Measurements from ENCODE around the gene GARIN1A. TPM values are rescaled to one million over a fixed set of nuclear protein-coding genes. Genes with fewer than 3 reads are reported as not detected.
"Not testable (repeated sequence)": the region's sequence is repeated elsewhere in the genome, so short reads cannot be mapped to it uniquely, and the experiment has no call there.

Gene GARIN1A
- total RNA-seq = 2.2 and 2.4 TPM in 2 replicates
- total RNA-seq (2013) = 0.42 TPM
- polyA plus RNA-seq = 0.70 and 0.91 TPM in 2 replicates
- 0.64 and 1.7 TPM in 2 replicates for polyA minus RNA-seq

- ChIA-PET CTCF (interaction anchor here (0.9 to 1.0 kb wide), 2 partner anchors 212 to 245 kb away, joined by 3 read pairs; no protein-coding TSS in a partner anchor), POLR2A (no interaction called here)
- 100% methylated on average over 1 of the region's 4 CpGs for WGBS (ENCODE audit: insufficient coverage)
- no peak within 1 kb of the TSS for H3K4me3 Mint-ChIP-seq
- H2AFZ ChIP-seq (ENCODE audit: insufficient read depth, low read depth, low read length, poor library complexity, severe bottlenecking) = no peak within 1 kb of the TSS
- ATAC-seq (ENCODE audit: low read depth) (no peak), DNase-seq (no peak)
- H3K4me3 ChIP-seq (ENCODE audit: control extremely low read depth in 1 of 5, extremely low read depth in 1 of 5, insufficient read depth in 1 of 5, low read depth in 2 of 5, low read length in 4 of 5) = no peak within 1 kb of the TSS
- H3K9me3 Mint-ChIP-seq (ENCODE audit: insufficient read depth) = no peaks in the 10 kb centered on the region
- H3K27ac ChIP-seq (ENCODE audit: low read length in 2 of 2) = no peak within 1 kb of the TSS
- H3K27ac Mint-ChIP-seq = no peak within 1 kb of the TSS
- TF ChIP-seq CTCF (IDR thresholded peaks at IDR 0.05) (no peak), EZH2 (IDR thresholded peaks at IDR 0.05; ENCODE audit: borderline replicate concordance, insufficient read depth, low read depth, low read length, poor library complexity, severe bottlenecking) (no peak)
- no peak within 1 kb of the TSS for H3K9ac ChIP-seq (ENCODE audit: low read length)
- H3K27me3 Mint-ChIP-seq = peaks cover 19% of the 10 kb centered on the region
- no peaks in the 10 kb centered on the region for H4K20me1 ChIP-seq (ENCODE audit: control insufficient read depth, insufficient read depth, low read length, poor library complexity, severe bottlenecking)
- H3K4me1 Mint-ChIP-seq = peaks cover 5% of the 10 kb centered on the region
- no peak within 1 kb of the TSS for H3K4me2 ChIP-seq (replicated peaks; ENCODE audit: low read depth, low read length, poor library complexity, severe bottlenecking)
- H3K9me3 ChIP-seq (ENCODE audit: control extremely low read depth in 1 of 3, control insufficient read depth in 2 of 3, insufficient read depth in 1 of 3, low read length in 2 of 3) = no peaks in the 10 kb centered on the region
- H3K79me2 ChIP-seq (ENCODE audit: control insufficient read depth, insufficient read depth, low read length) = no peaks in the 10 kb centered on the region
- H3K4me1 ChIP-seq (ENCODE audit: control insufficient read depth in 2 of 2, insufficient read depth in 2 of 2, low read length in 2 of 2) = peaks cover 0 to 4% of the 10 kb centered on the region in 2 donors
- no peaks in the 10 kb centered on the region for H3K36me3 ChIP-seq (replicated peaks in 1 of 2; ENCODE audit: control extremely low read depth in 1 of 2, control insufficient read depth in 1 of 2, extremely low read depth in 1 of 2, insufficient read depth in 2 of 2, low read length in 1 of 2)
- intact Hi-C loops (cut with micrococcal nuclease) = no loop called here
- H3K27me3 ChIP-seq (replicated peaks in 1 of 4; ENCODE audit: control extremely low read depth in 1 of 4, control insufficient read depth in 3 of 4, insufficient read depth in 4 of 4, low read length in 3 of 4) = peaks cover 0 to 10% (median 0%) of the 10 kb centered on the region in 4 experiments
These were observed at the start of gene GARIN1A for GRCh38 chr7:128671992-128672391. TSS of gene GARIN1A (plus strand) at chr7:128672292. CDS start at chr7:128672398, 106 bp downstream.

GRCh38 chr7:128627124-128627523 is 45.0 kb upstream of the GARIN1A start:
- H3K9me3 Mint-ChIP-seq (ENCODE audit: insufficient read depth); H3K27me3 Mint-ChIP-seq; ATAC-seq (ENCODE audit: low read depth); POLR2A ChIA-PET; H3K9ac ChIP-seq (ENCODE audit: low read length); CTCF ChIA-PET; H3K4me3 Mint-ChIP-seq; H4K20me1 ChIP-seq (ENCODE audit: control insufficient read depth, insufficient read depth, low read length, poor library complexity, severe bottlenecking); H3K4me2 ChIP-seq (replicated peaks; ENCODE audit: low read depth, low read length, poor library complexity, severe bottlenecking); intact Hi-C loops (cut with micrococcal nuclease); H3K4me3 ChIP-seq (ENCODE audit: control extremely low read depth in 1 of 5, extremely low read depth in 1 of 5, insufficient read depth in 1 of 5, low read depth in 2 of 5, low read length in 4 of 5); H3K79me2 ChIP-seq (ENCODE audit: control insufficient read depth, insufficient read depth, low read length); H3K27ac Mint-ChIP-seq; H3K4me1 ChIP-seq (ENCODE audit: control insufficient read depth in 2 of 2, insufficient read depth in 2 of 2, low read length in 2 of 2); H3K9me3 ChIP-seq (ENCODE audit: control extremely low read depth in 1 of 3, control insufficient read depth in 2 of 3, insufficient read depth in 1 of 3, low read length in 2 of 3); H3K4me1 Mint-ChIP-seq; H3K27me3 ChIP-seq (replicated peaks in 1 of 4; ENCODE audit: control extremely low read depth in 1 of 4, control insufficient read depth in 3 of 4, insufficient read depth in 4 of 4, low read length in 3 of 4); DNase-seq; H3K27ac ChIP-seq (ENCODE audit: low read length in 2 of 2); H2AFZ ChIP-seq (ENCODE audit: insufficient read depth, low read depth, low read length, poor library complexity, severe bottlenecking): not testable (repeated sequence)
- H3K36me3 ChIP-seq (replicated peaks in 1 of 2; ENCODE audit: control extremely low read depth in 1 of 2, control insufficient read depth in 1 of 2, extremely low read depth in 1 of 2, insufficient read depth in 2 of 2, low read length in 1 of 2) = peaks cover 0 to 19% of the 10 kb centered on the region in 2 experiments
- WGBS (ENCODE audit: insufficient coverage) = no CpG with 5 or more reads among the region's 2 CpGs

GRCh38 chr7:128633915-128634314 is 38.2 kb upstream of the GARIN1A start:
- H3K4me3 Mint-ChIP-seq; H4K20me1 ChIP-seq (ENCODE audit: control insufficient read depth, insufficient read depth, low read length, poor library complexity, severe bottlenecking); H3K27ac ChIP-seq (ENCODE audit: low read length in 2 of 2); CTCF ChIA-PET; H3K9me3 ChIP-seq (ENCODE audit: control extremely low read depth in 1 of 3, control insufficient read depth in 2 of 3, insufficient read depth in 1 of 3, low read length in 2 of 3); ATAC-seq (ENCODE audit: low read depth); H3K79me2 ChIP-seq (ENCODE audit: control insufficient read depth, insufficient read depth, low read length); POLR2A ChIA-PET; H3K9ac ChIP-seq (ENCODE audit: low read length); H3K4me1 Mint-ChIP-seq; H3K27me3 Mint-ChIP-seq; H3K27me3 ChIP-seq (replicated peaks in 1 of 4; ENCODE audit: control extremely low read depth in 1 of 4, control insufficient read depth in 3 of 4, insufficient read depth in 4 of 4, low read length in 3 of 4); intact Hi-C loops (cut with micrococcal nuclease); H3K4me1 ChIP-seq (ENCODE audit: control insufficient read depth in 2 of 2, insufficient read depth in 2 of 2, low read length in 2 of 2); H3K9me3 Mint-ChIP-seq (ENCODE audit: insufficient read depth); H3K4me3 ChIP-seq (ENCODE audit: control extremely low read depth in 1 of 5, extremely low read depth in 1 of 5, insufficient read depth in 1 of 5, low read depth in 2 of 5, low read length in 4 of 5); H3K27ac Mint-ChIP-seq; DNase-seq; H3K4me2 ChIP-seq (replicated peaks; ENCODE audit: low read depth, low read length, poor library complexity, severe bottlenecking); H2AFZ ChIP-seq (ENCODE audit: insufficient read depth, low read depth, low read length, poor library complexity, severe bottlenecking): not testable (repeated sequence)
- H3K36me3 ChIP-seq (replicated peaks in 1 of 2; ENCODE audit: control extremely low read depth in 1 of 2, control insufficient read depth in 1 of 2, extremely low read depth in 1 of 2, insufficient read depth in 2 of 2, low read length in 1 of 2) = peaks cover 0 to 25% of the 10 kb centered on the region in 2 experiments
- no CpG with 5 or more reads among the region's 3 CpGs for WGBS (ENCODE audit: insufficient coverage)
